GM12878 (cell line): ENCODE measurements around the gene LYSMD1. TPM values are rescaled to one million over a fixed set of nuclear protein-coding genes. Genes with fewer than 3 reads are reported as not detected.

Source experiments
- BRCA1 ChIP-seq: IDR thresholded peaks from 2 replicates; pipeline ENCODE4 v1.6.1; 2011; ENCODE audit warnings: low read depth, low read length, improper control_type of control experiment
- CBFB ChIP-seq: IDR thresholded peaks from 2 replicates; pipeline ENCODE4 v1.6.1; 2016; ENCODE audit warnings: antibody characterized with exemption, low read depth
- CBX3 ChIP-seq: fragments of 200-600 bp; sonication (generic); IDR thresholded peaks from 2 replicates; pipeline ENCODE4 v1.6.1; 2016; ENCODE audit warnings: low read depth, borderline replicate concordance
- CREB1 ChIP-seq: IDR thresholded peaks from 2 replicates; pipeline ENCODE4 v1.6.1; 2012; ENCODE audit warnings: low read depth, mild to moderate bottlenecking, inconsistent platforms
- CREM ChIP-seq: IDR thresholded peaks from 2 replicates; pipeline ENCODE4 v1.6.1; 2014; ENCODE audit warnings: antibody characterized with exemption, low read depth
- HDAC6 ChIP-seq: fragments of 200-600 bp; sonication (generic); IDR thresholded peaks from one replicate; pipeline ENCODE4 v1.8.0; 2017; ENCODE audit warnings: antibody characterized with exemption; ENCODE audit not compliant: unreplicated experiment
- MLLT1 ChIP-seq: fragments of 450-650 bp; IDR thresholded peaks from 2 replicates; pipeline ENCODE4 v1.6.1; 2016; ENCODE audit warnings: mild to moderate bottlenecking
- MTA2 ChIP-seq: fragments of 450-650 bp; IDR thresholded peaks from 2 replicates; pipeline ENCODE4 v1.6.1; 2016; ENCODE audit warnings: low read depth, mild to moderate bottlenecking, moderate library complexity
- NFYA ChIP-seq: IDR thresholded peaks from 2 replicates; pipeline ENCODE4 v1.6.1; 2011; ENCODE audit warnings: low read depth, mild to moderate bottlenecking, low read length, improper control_type of control experiment, borderline replicate concordance
- NRF1 ChIP-seq: conservative IDR thresholded peaks from 2 replicates; pipeline ENCODE4 v1.6.1; 2011; ENCODE audit warnings: mild to moderate bottlenecking, low read depth, low read length, improper control_type of control experiment
- POLR2AphosphoS2 ChIP-seq: IDR thresholded peaks from 2 replicates; pipeline ENCODE4 v1.6.1; 2011; ENCODE audit warnings: low read depth, mild to moderate bottlenecking, low read length, improper control_type of control experiment, moderate library complexity
- RELA ChIP-seq: fragments of 450-650 bp; IDR thresholded peaks from 2 replicates; pipeline ENCODE4 v1.8.0; 2014; ENCODE audit warnings: borderline replicate concordance; ENCODE audit not compliant: partially characterized antibody
- STAT3 ChIP-seq: IDR thresholded peaks from 2 replicates; pipeline ENCODE4 v1.6.1; 2011; ENCODE audit warnings: low read depth, low read length, improper control_type of control experiment
- SUPT20H ChIP-seq: IDR thresholded peaks from 2 replicates; pipeline ENCODE4 v1.6.1; 2011; ENCODE audit warnings: low read depth, mild to moderate bottlenecking, low read length, moderate library complexity, borderline replicate concordance; ENCODE audit not compliant: control insufficient read depth
- TAF1 ChIP-seq: IDR thresholded peaks from 2 replicates; pipeline ENCODE4 v1.6.1; 2011; ENCODE audit warnings: mild to moderate bottlenecking, low read depth, low read length, borderline replicate concordance
- YBX1 ChIP-seq: fragments of 450-650 bp; IDR thresholded peaks from 2 replicates; pipeline ENCODE4 v1.6.1; 2016; ENCODE audit warnings: antibody characterized with exemption
- polyA plus RNA-seq, 11 experiments: library from polyadenylated mRNA; depleted of rRNA in 4 of 11; unstranded in 6 of 11; stranded (reverse) in 5 of 11; fragments of >200 nt; fragmentation: Nextera tagmentation in 4 of 11; fragmentation: Illumina TruSeq in 1 of 11; extraction: Ambion mirVana in 4 of 11; extraction: Trizol in 1 of 11; gene quantifications; 1 replicate in 1 of 11; 2 replicates in 10 of 11; pipeline versions ENCODE4 v1.2.1 to v1.2.3, GENCODE V29; 2011 to 2016; ENCODE audit warnings: inconsistent platforms in 2 of 11, missing spikeins in 2 of 11, low read depth in 1 of 11
- total RNA-seq, 4 experiments: library from RNA; depleted of rRNA in 3 of 4; stranded (reverse); fragments of >200 nt in 3 of 4; fragmentation: Illumina TruSeq in 1 of 4; extraction: Trizol in 1 of 4; gene quantifications; 2 replicates each; pipeline versions ENCODE4 v1.2.1 to v1.2.3, GENCODE V29; 2013 to 2021
- TF ChIP-seq, protein P1 (sequence below): fragments of 450-650 bp; IDR thresholded peaks from 2 replicates; pipeline ENCODE4 v1.6.1; 2017; ENCODE audit warnings: antibody characterized with exemption, mild to moderate bottlenecking, moderate library complexity
- TF ChIP-seq, protein P2 (sequence below): fragments of 450-650 bp; IDR thresholded peaks from 2 replicates; pipeline ENCODE4 v1.6.1; 2017; ENCODE audit warnings: low read depth, mild to moderate bottlenecking, moderate library complexity
- TF ChIP-seq, protein P3 (sequence below): IDR thresholded peaks from 2 replicates; pipeline ENCODE4 v1.6.1; 2012; ENCODE audit warnings: low read depth, low read length, improper control_type of control experiment

LYSMD1 gene
- total and polyA plus RNA-seq, 10 of the 15 experiments (the other 5 are each of a cell fraction or from before 2014, with no cell fraction given): 0.80 to 10.4 (median 6.5) TPM

- TF ChIP-seq MTA2 (0 out of 2 replicates have a peak, but pooled peaks have one; percentile 35), CREM (peak; percentile 98), CREB1 (peak; percentile 92), SUPT20H (no peak), POLR2AphosphoS2 (no peak; the same call in 1 of the 2 replicates), TAF1 (peak; percentile 89; the same call in 1 of the 2 replicates), YBX1 (no peak), NFYA (no peak), CBFB (peak; percentile 98), HDAC6 (no peak), MLLT1 (peak; percentile 24), CBX3 (no peak), STAT3 (no peak), NRF1 (no peak), BRCA1 (no peak), RELA (peak; percentile 87)
- TF ChIP-seq, protein P1, sequence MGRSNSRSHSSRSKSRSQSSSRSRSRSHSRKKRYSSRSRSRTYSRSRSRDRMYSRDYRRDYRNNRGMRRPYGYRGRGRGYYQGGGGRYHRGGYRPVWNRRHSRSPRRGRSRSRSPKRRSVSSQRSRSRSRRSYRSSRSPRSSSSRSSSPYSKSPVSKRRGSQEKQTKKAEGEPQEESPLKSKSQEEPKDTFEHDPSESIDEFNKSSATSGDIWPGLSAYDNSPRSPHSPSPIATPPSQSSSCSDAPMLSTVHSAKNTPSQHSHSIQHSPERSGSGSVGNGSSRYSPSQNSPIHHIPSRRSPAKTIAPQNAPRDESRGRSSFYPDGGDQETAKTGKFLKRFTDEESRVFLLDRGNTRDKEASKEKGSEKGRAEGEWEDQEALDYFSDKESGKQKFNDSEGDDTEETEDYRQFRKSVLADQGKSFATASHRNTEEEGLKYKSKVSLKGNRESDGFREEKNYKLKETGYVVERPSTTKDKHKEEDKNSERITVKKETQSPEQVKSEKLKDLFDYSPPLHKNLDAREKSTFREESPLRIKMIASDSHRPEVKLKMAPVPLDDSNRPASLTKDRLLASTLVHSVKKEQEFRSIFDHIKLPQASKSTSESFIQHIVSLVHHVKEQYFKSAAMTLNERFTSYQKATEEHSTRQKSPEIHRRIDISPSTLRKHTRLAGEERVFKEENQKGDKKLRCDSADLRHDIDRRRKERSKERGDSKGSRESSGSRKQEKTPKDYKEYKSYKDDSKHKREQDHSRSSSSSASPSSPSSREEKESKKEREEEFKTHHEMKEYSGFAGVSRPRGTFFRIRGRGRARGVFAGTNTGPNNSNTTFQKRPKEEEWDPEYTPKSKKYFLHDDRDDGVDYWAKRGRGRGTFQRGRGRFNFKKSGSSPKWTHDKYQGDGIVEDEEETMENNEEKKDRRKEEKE: no peak
- TF ChIP-seq, protein P2, sequence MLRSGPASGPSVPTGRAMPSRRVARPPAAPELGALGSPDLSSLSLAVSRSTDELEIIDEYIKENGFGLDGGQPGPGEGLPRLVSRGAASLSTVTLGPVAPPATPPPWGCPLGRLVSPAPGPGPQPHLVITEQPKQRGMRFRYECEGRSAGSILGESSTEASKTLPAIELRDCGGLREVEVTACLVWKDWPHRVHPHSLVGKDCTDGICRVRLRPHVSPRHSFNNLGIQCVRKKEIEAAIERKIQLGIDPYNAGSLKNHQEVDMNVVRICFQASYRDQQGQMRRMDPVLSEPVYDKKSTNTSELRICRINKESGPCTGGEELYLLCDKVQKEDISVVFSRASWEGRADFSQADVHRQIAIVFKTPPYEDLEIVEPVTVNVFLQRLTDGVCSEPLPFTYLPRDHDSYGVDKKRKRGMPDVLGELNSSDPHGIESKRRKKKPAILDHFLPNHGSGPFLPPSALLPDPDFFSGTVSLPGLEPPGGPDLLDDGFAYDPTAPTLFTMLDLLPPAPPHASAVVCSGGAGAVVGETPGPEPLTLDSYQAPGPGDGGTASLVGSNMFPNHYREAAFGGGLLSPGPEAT: peak; percentile 91
- TF ChIP-seq, protein P3, sequence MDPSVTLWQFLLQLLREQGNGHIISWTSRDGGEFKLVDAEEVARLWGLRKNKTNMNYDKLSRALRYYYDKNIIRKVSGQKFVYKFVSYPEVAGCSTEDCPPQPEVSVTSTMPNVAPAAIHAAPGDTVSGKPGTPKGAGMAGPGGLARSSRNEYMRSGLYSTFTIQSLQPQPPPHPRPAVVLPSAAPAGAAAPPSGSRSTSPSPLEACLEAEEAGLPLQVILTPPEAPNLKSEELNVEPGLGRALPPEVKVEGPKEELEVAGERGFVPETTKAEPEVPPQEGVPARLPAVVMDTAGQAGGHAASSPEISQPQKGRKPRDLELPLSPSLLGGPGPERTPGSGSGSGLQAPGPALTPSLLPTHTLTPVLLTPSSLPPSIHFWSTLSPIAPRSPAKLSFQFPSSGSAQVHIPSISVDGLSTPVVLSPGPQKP: peak; percentile 99
Measured at GRCh38 chr1:151165738-151166504, at the start of gene LYSMD1, which contains the start of gene SCNM1 (continued).
